HepG2 (cell line): Measurements from ENCODE around the gene AMIGO1. TPM values are rescaled to one million over a fixed set of nuclear protein-coding genes. Genes with fewer than 3 reads are reported as not detected.

Experiments
- FOSL2 ChIP-seq: sonication (generic); formaldehyde crosslinking; IDR thresholded peaks from 2 replicates; pipeline ENCODE4 v1.4.0; 2020; ENCODE audit warnings: missing genetic modification reagents
- HMG20B ChIP-seq: conservative IDR thresholded peaks from 2 replicates; pipeline ENCODE4 v1.6.1; 2016; ENCODE audit warnings: missing genetic modification reagents, missing compliant biosample characterization
- HOXA3 ChIP-seq: sonication (generic); formaldehyde crosslinking; IDR thresholded peaks from 2 replicates; pipeline ENCODE4 v1.5.0; 2020; ENCODE audit warnings: missing genetic modification reagents
- JUND ChIP-seq: sonication (generic); formaldehyde crosslinking; IDR thresholded peaks from 2 replicates; pipeline ENCODE4 v1.8.0; 2022; ENCODE audit warnings: mild to moderate bottlenecking, missing genetic modification reagents
- NAIF1 ChIP-seq: sonication (generic); formaldehyde crosslinking; IDR thresholded peaks from 2 replicates; pipeline ENCODE4 v1.5.0; 2020; ENCODE audit warnings: mild to moderate bottlenecking, missing genetic modification reagents, borderline replicate concordance
- NPAS2 ChIP-seq: sonication (generic); formaldehyde crosslinking; IDR thresholded peaks from 2 replicates; pipeline ENCODE4 v1.8.0; 2022; ENCODE audit warnings: mild to moderate bottlenecking, missing genetic modification reagents, borderline replicate concordance
- PAWR ChIP-seq: sonication (generic); formaldehyde crosslinking; IDR thresholded peaks from 2 replicates; pipeline ENCODE4 v1.4.0; 2020; ENCODE audit warnings: missing genetic modification reagents, mild to moderate bottlenecking, borderline replicate concordance
- SMARCE1 ChIP-seq: fragments of 450-650 bp; IDR thresholded peaks from 2 replicates; pipeline ENCODE4 v1.6.1; 2017; ENCODE audit warnings: borderline replicate concordance
- ZBTB38 ChIP-seq: sonication (generic); formaldehyde crosslinking; IDR thresholded peaks from 2 replicates; pipeline ENCODE4 v1.5.1; 2020; ENCODE audit warnings: mild to moderate bottlenecking, missing genetic modification reagents
- ZFP36L2 ChIP-seq: sonication (generic); formaldehyde crosslinking; IDR thresholded peaks from 2 replicates; pipeline ENCODE4 v1.4.0; 2020; ENCODE audit warnings: missing genetic modification reagents
- ZFP37 ChIP-seq: sonication (generic); formaldehyde crosslinking; IDR thresholded peaks from 2 replicates; pipeline ENCODE4 v1.4.0; 2020; ENCODE audit warnings: missing genetic modification reagents, borderline replicate concordance
- ZNF563 ChIP-seq: sonication (generic); formaldehyde crosslinking; IDR thresholded peaks from 2 replicates; pipeline ENCODE4 v1.8.0; 2022; ENCODE audit warnings: mild to moderate bottlenecking, moderate library complexity, missing genetic modification reagents
- ZNF605 ChIP-seq: sonication (generic); formaldehyde crosslinking; IDR thresholded peaks from 2 replicates; pipeline ENCODE4 v1.8.0; 2022; ENCODE audit warnings: mild to moderate bottlenecking, missing genetic modification reagents
- ZNF660 ChIP-seq: sonication (generic); formaldehyde crosslinking; IDR thresholded peaks from 2 replicates; pipeline ENCODE4 v1.5.1; 2020; ENCODE audit warnings: mild to moderate bottlenecking, low read depth, missing genetic modification reagents, borderline replicate concordance
- ZNF772 ChIP-seq: sonication (generic); formaldehyde crosslinking; IDR thresholded peaks from 2 replicates; pipeline ENCODE4 v1.5.0; 2020; ENCODE audit warnings: mild to moderate bottlenecking, missing genetic modification reagents
- ZNF776 ChIP-seq: sonication (generic); formaldehyde crosslinking; IDR thresholded peaks from 2 replicates; pipeline ENCODE4 v1.4.0; 2020; ENCODE audit warnings: mild to moderate bottlenecking, missing genetic modification reagents
- polyA plus RNA-seq, 8 experiments: library from polyadenylated mRNA; depleted of rRNA in 3 of 8; stranded (reverse) in 7 of 8; unstranded in 1 of 8; fragments of >200 nt; fragmentation: Illumina TruSeq in 4 of 8; extraction: Trizol in 4 of 8; gene quantifications; 2 replicates each; pipeline versions ENCODE4 v1.2.1 to v1.2.3, GENCODE V29; 2011 to 2016; ENCODE audit warnings: low read depth in 4 of 8, missing spikeins in 1 of 8, mixed read lengths in 1 of 8; ENCODE audit not compliant: insufficient read depth in 1 of 8
- total RNA-seq, 5 experiments: library from RNA; depleted of rRNA; stranded (reverse); fragments of >200 nt; fragmentation: Illumina TruSeq; extraction: Trizol; gene quantifications; 2 replicates each; pipeline ENCODE4 v1.2.3, GENCODE V29; 2016; ENCODE audit warnings: low read depth in 1 of 5
- TF ChIP-seq, protein P1 (sequence below): sonication (generic); formaldehyde crosslinking; IDR thresholded peaks from 2 replicates; pipeline ENCODE4 v1.5.0; 2020; ENCODE audit warnings: missing genetic modification reagents, mild to moderate bottlenecking, borderline replicate concordance
- TF ChIP-seq, protein P2 (sequence below): sonication (generic); formaldehyde crosslinking; IDR thresholded peaks from 2 replicates; pipeline ENCODE4 v1.8.0; 2022; ENCODE audit warnings: low read depth, missing genetic modification reagents
- TF ChIP-seq, protein P3 (sequence below): IDR thresholded peaks from 2 replicates; pipeline ENCODE4 v1.6.1; 2016; ENCODE audit warnings: missing genetic modification reagents, missing compliant biosample characterization
- TF ChIP-seq, protein P4 (sequence below): sonication (generic); formaldehyde crosslinking; IDR thresholded peaks from 2 replicates; pipeline ENCODE4 v1.5.1; 2020; ENCODE audit warnings: mild to moderate bottlenecking, missing genetic modification reagents, borderline replicate concordance

AMIGO1 gene
- total and polyA plus RNA-seq, 2 of the 13 experiments (the other 11 are each of a cell fraction or from before 2014, with no cell fraction given) = 0.40 to 1.3 TPM

DNA sequence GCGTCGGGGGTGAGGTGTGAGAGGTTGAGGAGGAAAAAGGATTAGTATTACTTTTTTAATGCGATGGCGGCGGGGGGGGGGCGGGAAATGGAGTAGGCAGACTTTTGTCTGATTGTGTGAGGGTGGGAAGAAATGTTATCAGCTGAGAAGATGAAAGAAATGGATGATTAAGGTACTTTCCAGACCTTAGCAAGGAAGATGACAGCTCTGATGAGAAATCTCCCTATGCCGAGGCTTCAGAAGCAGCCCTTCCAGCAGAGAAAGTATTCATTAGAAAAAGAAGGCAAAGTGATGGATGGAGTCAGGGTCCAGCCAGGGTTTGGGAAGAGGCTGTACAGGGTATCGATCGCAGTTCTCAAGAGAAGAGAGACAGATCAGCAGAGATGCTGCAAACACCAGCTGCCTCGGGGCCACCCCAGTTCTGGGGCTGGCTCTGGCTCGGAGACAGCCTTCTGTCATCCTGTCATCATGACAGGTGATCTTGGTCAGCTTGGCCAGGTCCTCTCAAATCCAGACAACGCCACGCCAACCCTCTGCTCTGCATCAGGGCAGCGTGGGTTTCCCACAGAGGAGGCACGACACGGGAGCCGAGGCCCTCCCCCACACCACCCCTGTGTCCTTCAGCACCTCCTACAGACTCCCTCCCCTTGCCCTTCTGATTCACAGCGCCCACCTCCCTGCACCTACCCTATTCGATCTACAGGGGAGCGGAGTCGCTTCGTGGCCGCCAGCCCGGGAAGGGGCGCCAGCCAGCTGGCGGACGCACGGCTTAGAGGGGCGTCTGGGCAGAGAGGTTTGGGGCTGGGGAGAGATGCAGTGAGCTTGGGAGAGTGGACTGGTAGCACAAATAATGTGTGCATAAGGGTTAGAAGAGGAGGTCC is 26.5 kb downstream of the AMIGO1 start (continued):
- TF ChIP-seq, protein P1, sequence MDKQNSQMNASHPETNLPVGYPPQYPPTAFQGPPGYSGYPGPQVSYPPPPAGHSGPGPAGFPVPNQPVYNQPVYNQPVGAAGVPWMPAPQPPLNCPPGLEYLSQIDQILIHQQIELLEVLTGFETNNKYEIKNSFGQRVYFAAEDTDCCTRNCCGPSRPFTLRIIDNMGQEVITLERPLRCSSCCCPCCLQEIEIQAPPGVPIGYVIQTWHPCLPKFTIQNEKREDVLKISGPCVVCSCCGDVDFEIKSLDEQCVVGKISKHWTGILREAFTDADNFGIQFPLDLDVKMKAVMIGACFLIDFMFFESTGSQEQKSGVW (CRISPR knock-in tag) = no peak
- TF ChIP-seq JUND (CRISPR knock-in tag) (no peak), ZNF605 (0 out of 2 replicates have a peak, but pooled peaks have one; percentile 23), ZFP36L2 (CRISPR knock-in tag) (no peak), ZNF776 (no peak), ZNF660 (no peak), ZNF772 (CRISPR knock-in tag) (no peak), NPAS2 (no peak), ZFP37 (no peak), ZBTB38 (CRISPR knock-in tag) (no peak), FOSL2 (CRISPR knock-in tag) (no peak), HMG20B (CRISPR knock-in tag) (no peak), NAIF1 (CRISPR knock-in tag) (no peak), PAWR (CRISPR knock-in tag) (no peak), SMARCE1 (no peak), ZNF563 (CRISPR knock-in tag) (no peak), HOXA3 (CRISPR knock-in tag) (no peak)
- TF ChIP-seq, protein P2, sequence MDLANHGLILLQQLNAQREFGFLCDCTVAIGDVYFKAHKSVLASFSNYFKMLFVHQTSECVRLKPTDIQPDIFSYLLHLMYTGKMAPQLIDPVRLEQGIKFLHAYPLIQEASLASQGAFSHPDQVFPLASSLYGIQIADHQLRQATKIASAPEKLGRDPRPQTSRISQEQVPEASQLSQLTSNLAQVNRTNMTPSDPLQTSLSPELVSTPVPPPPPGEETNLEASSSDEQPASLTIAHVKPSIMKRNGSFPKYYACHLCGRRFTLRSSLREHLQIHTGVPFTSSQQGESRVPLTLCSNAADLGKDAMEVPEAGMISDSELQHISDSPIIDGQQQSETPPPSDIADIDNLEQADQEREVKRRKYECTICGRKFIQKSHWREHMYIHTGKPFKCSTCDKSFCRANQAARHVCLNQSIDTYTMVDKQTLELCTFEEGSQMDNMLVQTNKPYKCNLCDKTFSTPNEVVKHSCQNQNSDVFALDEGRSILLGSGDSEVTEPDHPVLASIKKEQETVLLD (CRISPR knock-in tag) = no peak
- TF ChIP-seq, protein P3, sequence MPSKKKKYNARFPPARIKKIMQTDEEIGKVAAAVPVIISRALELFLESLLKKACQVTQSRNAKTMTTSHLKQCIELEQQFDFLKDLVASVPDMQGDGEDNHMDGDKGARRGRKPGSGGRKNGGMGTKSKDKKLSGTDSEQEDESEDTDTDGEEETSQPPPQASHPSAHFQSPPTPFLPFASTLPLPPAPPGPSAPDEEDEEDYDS (CRISPR knock-in tag) = no peak
- TF ChIP-seq, protein P4, sequence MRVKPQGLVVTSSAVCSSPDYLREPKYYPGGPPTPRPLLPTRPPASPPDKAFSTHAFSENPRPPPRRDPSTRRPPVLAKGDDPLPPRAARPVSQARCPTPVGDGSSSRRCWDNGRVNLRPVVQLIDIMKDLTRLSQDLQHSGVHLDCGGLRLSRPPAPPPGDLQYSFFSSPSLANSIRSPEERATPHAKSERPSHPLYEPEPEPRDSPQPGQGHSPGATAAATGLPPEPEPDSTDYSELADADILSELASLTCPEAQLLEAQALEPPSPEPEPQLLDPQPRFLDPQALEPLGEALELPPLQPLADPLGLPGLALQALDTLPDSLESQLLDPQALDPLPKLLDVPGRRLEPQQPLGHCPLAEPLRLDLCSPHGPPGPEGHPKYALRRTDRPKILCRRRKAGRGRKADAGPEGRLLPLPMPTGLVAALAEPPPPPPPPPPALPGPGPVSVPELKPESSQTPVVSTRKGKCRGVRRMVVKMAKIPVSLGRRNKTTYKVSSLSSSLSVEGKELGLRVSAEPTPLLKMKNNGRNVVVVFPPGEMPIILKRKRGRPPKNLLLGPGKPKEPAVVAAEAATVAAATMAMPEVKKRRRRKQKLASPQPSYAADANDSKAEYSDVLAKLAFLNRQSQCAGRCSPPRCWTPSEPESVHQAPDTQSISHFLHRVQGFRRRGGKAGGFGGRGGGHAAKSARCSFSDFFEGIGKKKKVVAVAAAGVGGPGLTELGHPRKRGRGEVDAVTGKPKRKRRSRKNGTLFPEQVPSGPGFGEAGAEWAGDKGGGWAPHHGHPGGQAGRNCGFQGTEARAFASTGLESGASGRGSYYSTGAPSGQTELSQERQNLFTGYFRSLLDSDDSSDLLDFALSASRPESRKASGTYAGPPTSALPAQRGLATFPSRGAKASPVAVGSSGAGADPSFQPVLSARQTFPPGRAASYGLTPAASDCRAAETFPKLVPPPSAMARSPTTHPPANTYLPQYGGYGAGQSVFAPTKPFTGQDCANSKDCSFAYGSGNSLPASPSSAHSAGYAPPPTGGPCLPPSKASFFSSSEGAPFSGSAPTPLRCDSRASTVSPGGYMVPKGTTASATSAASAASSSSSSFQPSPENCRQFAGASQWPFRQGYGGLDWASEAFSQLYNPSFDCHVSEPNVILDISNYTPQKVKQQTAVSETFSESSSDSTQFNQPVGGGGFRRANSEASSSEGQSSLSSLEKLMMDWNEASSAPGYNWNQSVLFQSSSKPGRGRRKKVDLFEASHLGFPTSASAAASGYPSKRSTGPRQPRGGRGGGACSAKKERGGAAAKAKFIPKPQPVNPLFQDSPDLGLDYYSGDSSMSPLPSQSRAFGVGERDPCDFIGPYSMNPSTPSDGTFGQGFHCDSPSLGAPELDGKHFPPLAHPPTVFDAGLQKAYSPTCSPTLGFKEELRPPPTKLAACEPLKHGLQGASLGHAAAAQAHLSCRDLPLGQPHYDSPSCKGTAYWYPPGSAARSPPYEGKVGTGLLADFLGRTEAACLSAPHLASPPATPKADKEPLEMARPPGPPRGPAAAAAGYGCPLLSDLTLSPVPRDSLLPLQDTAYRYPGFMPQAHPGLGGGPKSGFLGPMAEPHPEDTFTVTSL = no peak
